Omental fat pad (tissue), 4 donors: ENCODE results near the gene NLGN1. TPM values are rescaled to one million over a fixed set of nuclear protein-coding genes. Genes with fewer than 3 reads are reported as not detected.
"Not testable (repeated sequence)": the region's sequence is repeated elsewhere in the genome, so short reads cannot be mapped to it uniquely, and the experiment has no call there.

Source experiments
- ATAC-seq: fragments of 150-250 bp; one replicate; pipeline ENCODE4 v1.9.1; 2016; ENCODE audit warnings: mild to moderate bottlenecking, moderate library complexity; ENCODE audit not compliant: low FRiP score
- DNase-seq: peaks from one replicate; pipeline ENCODE4 v3.0.0-alpha.2; 2019; ENCODE audit warnings: low spot score
- CTCF ChIP-seq, 3 donors: fragments of 450-650 bp; IDR thresholded peaks; one replicate each; pipeline ENCODE4 v1.5.1; 2016 to 2017; ENCODE audit warnings: antibody characterized with exemption in 3 of 3, mild to moderate bottlenecking in 3 of 3, moderate library complexity in 2 of 3
- total RNA-seq, 4 donors: library from RNA; depleted of rRNA; stranded (reverse); fragments of >200 nt; gene quantifications; one replicate each; pipeline ENCODE4 v1.1.0, GENCODE V29; 2016

Gene NLGN1
- total RNA-seq, 4 donors from 2014 or later, result 5.3 to 17.4 (median 12.5) TPM

- no peak for DNase-seq
- no peak for ATAC-seq
- TF ChIP-seq CTCF (IDR thresholded peaks at IDR 0.05), result no peak
Observed at GRCh38 chr3:173429527-173429926, 32.0 kb downstream of the NLGN1 start.

GRCh38 chr3:173430576-173430975, 33.0 kb downstream of the NLGN1 start:
- DNase-seq (no peak), ATAC-seq (no peak)
- TF ChIP-seq CTCF (IDR thresholded peaks at IDR 0.05), result no peak

- ATAC-seq, result no peak
- no peak for DNase-seq
- TF ChIP-seq CTCF (IDR thresholded peaks at IDR 0.05), result no peak
Observed at GRCh38 chr3:173439004-173439403, 41.5 kb downstream of the NLGN1 start.

GRCh38 chr3:173440514-173440913, 43.0 kb downstream of the NLGN1 start:
- TF ChIP-seq CTCF (IDR thresholded peaks at IDR 0.05), result no peak
- ATAC-seq, result no peak
- no peak for DNase-seq

GRCh38 chr3:173451561-173451960, 54.0 kb downstream of the NLGN1 start:
- DNase-seq, ATAC-seq: not testable (repeated sequence)

GRCh38 chr3:173463250-173463649, 65.7 kb downstream of the NLGN1 start:
- no peak for TF ChIP-seq CTCF (IDR thresholded peaks at IDR 0.05)
- DNase-seq (no peak), ATAC-seq (no peak)

- ATAC-seq (no peak), DNase-seq (no peak)
- no peak for TF ChIP-seq CTCF (IDR thresholded peaks at IDR 0.05)
Observed at GRCh38 chr3:173465112-173465511, 67.6 kb downstream of the NLGN1 start.
